ENCODE measurements around the gene PLEKHG5.

The PLEKHG5 gene

GRCh38 chr1:6491480-6491962 lies at the start of gene PLEKHG5:
Gene PLEKHG5 (minus strand): TSS chr1:6491667. CDS start chr1:6477571, 14,096 bp downstream.
- DNase-seq: no peak

- DNase-seq: no peak
Measured at GRCh38 chr1:6538956-6539355, 47.5 kb upstream of the PLEKHG5 start.

GRCh38 chr1:6536291-6536690 lies 44.8 kb upstream of the PLEKHG5 start:
- no peak for DNase-seq

- no peak for DNase-seq
Measured at GRCh38 chr1:6535214-6535613, 43.7 kb upstream of the PLEKHG5 start.

GRCh38 chr1:6534248-6534822 lies 42.9 kb upstream of the PLEKHG5 start:
- no peak for DNase-seq

- DNase-seq: no peak
Measured at GRCh38 chr1:6531996-6532395, 40.5 kb upstream of the PLEKHG5 start.

GRCh38 chr1:6530504-6531160 lies 39.2 kb upstream of the PLEKHG5 start:
- DNase-seq: no peak

- DNase-seq: no peak
Measured at GRCh38 chr1:6528492-6528891, 37.0 kb upstream of the PLEKHG5 start.

- no peak for DNase-seq
Measured at GRCh38 chr1:6526316-6526715, 34.8 kb upstream of the PLEKHG5 start.

- no peak for DNase-seq
Measured at GRCh38 chr1:6523566-6523965, 32.1 kb upstream of the PLEKHG5 start.

- DNase-seq: no peak
Measured at GRCh38 chr1:6521536-6521935, 30.1 kb upstream of the PLEKHG5 start.

GRCh38 chr1:6519935-6520671 lies 28.6 kb upstream of the PLEKHG5 start:
- no peak for DNase-seq

GRCh38 chr1:6519491-6519934 lies 28.0 kb upstream of the PLEKHG5 start:
- DNase-seq: no peak

- no peak for DNase-seq
Measured at GRCh38 chr1:6517435-6517851, 26.0 kb upstream of the PLEKHG5 start.

- no peak for DNase-seq
Measured at GRCh38 chr1:6515771-6516170, 24.3 kb upstream of the PLEKHG5 start.

GRCh38 chr1:6513320-6513801 lies 21.9 kb upstream of the PLEKHG5 start:
- DNase-seq: no peak

- DNase-seq: no peak
Measured at GRCh38 chr1:6512908-6513280, 21.4 kb upstream of the PLEKHG5 start.

GRCh38 chr1:6512245-6512907 lies 20.9 kb upstream of the PLEKHG5 start:
- DNase-seq: no peak

- DNase-seq: no peak
Measured at GRCh38 chr1:6511561-6512244, 20.2 kb upstream of the PLEKHG5 start.

- DNase-seq: no peak
Measured at GRCh38 chr1:6511056-6511455, 19.6 kb upstream of the PLEKHG5 start.

- no peak for DNase-seq
Measured at GRCh38 chr1:6510493-6510892, 19.0 kb upstream of the PLEKHG5 start.

- no peak for DNase-seq
Measured at GRCh38 chr1:6509919-6510291, 18.4 kb upstream of the PLEKHG5 start.

Measured in CD4-positive, alpha-beta T cell treated with Interleukin-21 for 1 hour (primary cell).